K562 (cell line): ENCODE results near the gene CDH8. TPM values are rescaled to one million over a fixed set of nuclear protein-coding genes. Genes with fewer than 3 reads are reported as not detected.

Experiments used
- ATAC-seq: fragments of 200-7000 bp; cut with Tn5 transposase; 3 replicates; pipeline ENCODE4 v1.9.1; 2020; ENCODE audit warnings: moderate library complexity
- BruUV-seq: library from RNA; stranded (reverse); fragments of 400-500 nt; replicated peaks from 2 replicates; lab custom pipeline; 2021; lab: Mats Ljungman, UMichigan
- CTCF ChIA-PET: fragments of 300-600 bp; formaldehyde crosslinking; extraction: SDS; loops from one replicate; lab custom pipeline; 2021; ENCODE audit warnings: low intra/inter-chr PET ratio; lab: Yijun Ruan, JAX
- POLR2A ChIA-PET: fragments of 300-600, 350-650 bp; sonication (Branson Sonifier 250); formaldehyde crosslinking; extraction: SDS; loops from one replicate; lab custom pipeline; 2021; ENCODE audit warnings: antibody characterized with exemption, inconsistent platforms; lab: Yijun Ruan, JAX
- DNase-seq, 4 experiments: peaks; one replicate each; pipeline versions ENCODE4 v3.0.0 to v3.0.0-alpha.2; 2011 to 2018; ENCODE audit warnings: low spot score in 3 of 4, mixed read lengths in 3 of 4; ENCODE audit errors: extremely low read depth in 1 of 4
- FAIRE-seq: peaks from 2 replicates; lab custom pipeline; 2011; peaks lifted over from hg19 to GRCh38; lab: Jason Lieb, UNC
- H2AFZ ChIP-seq: 2 replicates; pipeline ENCODE4 v1.6.0; 2011; ENCODE audit warnings: low read depth, low read length, control low read depth, inconsistent platforms
- H3K27ac ChIP-seq: fragments of 200-600 bp; 3 replicates; pipeline ENCODE4 v1.8.0; 2011; ENCODE audit warnings: low read depth, mild to moderate bottlenecking, control low read depth, inconsistent platforms, low read length, moderate library complexity, mixed read lengths; ENCODE audit errors: extremely low read depth
- H3K27me3 ChIP-seq, 2 experiments: fragments of 300-600 bp in 1 of 2; 2 replicates in 1 of 2; 3 replicates in 1 of 2; pipeline versions ENCODE4 v1.6.0 to v1.8.0; 2011; ENCODE audit warnings: inconsistent platforms in 2 of 2, low read length in 2 of 2, mild to moderate bottlenecking in 1 of 2, mixed read lengths in 1 of 2, moderate library complexity in 1 of 2; ENCODE audit not compliant: control insufficient read depth in 2 of 2, insufficient read depth in 2 of 2
- H3K36me3 ChIP-seq: fragments of 300-600 bp; 3 replicates; pipeline ENCODE4 v1.8.0; 2011; ENCODE audit warnings: mild to moderate bottlenecking, low read length, inconsistent platforms; ENCODE audit not compliant: control insufficient read depth, insufficient read depth
- H3K4me1 ChIP-seq, 2 experiments: fragments of 200-600 bp in 1 of 2; replicated peaks in 1 of 2; 2 replicates in 1 of 2; 3 replicates in 1 of 2; pipeline versions ENCODE4 v1.5.1 to v1.8.0; 2011; ENCODE audit warnings: inconsistent platforms in 2 of 2, low read length in 2 of 2, mild to moderate bottlenecking in 1 of 2, mixed read lengths in 1 of 2, moderate library complexity in 1 of 2; ENCODE audit not compliant: control insufficient read depth in 2 of 2, insufficient read depth in 2 of 2
- H3K4me2 ChIP-seq: 2 replicates; pipeline ENCODE4 v1.6.1; 2011; ENCODE audit warnings: low read length, control low read depth, inconsistent platforms, mixed read lengths; ENCODE audit not compliant: insufficient read depth
- H3K4me3 ChIP-seq: fragments of 200-600 bp; sonication (generic), shearing (Covaris generic); 2 replicates; pipeline ENCODE4 v1.5.1; 2016; ENCODE audit warnings: control low read depth, inconsistent platforms
- H3K79me2 ChIP-seq: fragments of 200-600 bp; 3 replicates; pipeline ENCODE4 v1.8.0; 2011; ENCODE audit warnings: low read length, inconsistent platforms; ENCODE audit not compliant: control insufficient read depth, insufficient read depth
- H3K9ac ChIP-seq, 2 experiments: 2 replicates each; pipeline versions ENCODE4 v1.6.0 to v1.6.1; 2011; ENCODE audit warnings: low read depth in 2 of 2, low read length in 2 of 2, control low read depth in 1 of 2, inconsistent platforms in 1 of 2, mild to moderate bottlenecking in 1 of 2, mixed read lengths in 1 of 2; ENCODE audit not compliant: insufficient read depth in 1 of 2
- H3K9me1 ChIP-seq: one replicate; pipeline ENCODE4 v1.6.0; 2011; ENCODE audit warnings: inconsistent platforms, mild to moderate bottlenecking, low read length, moderate library complexity; ENCODE audit not compliant: control insufficient read depth, insufficient read depth
- H3K9me3 ChIP-seq: replicated peaks from 2 replicates; pipeline ENCODE4 v1.5.1; 2011; ENCODE audit warnings: low read depth, low read length, inconsistent platforms; ENCODE audit not compliant: control insufficient read depth, insufficient read depth
- H4K20me1 ChIP-seq: replicated peaks from 2 replicates; pipeline ENCODE4 v1.6.1; 2011; ENCODE audit warnings: low read length, inconsistent platforms, mixed read lengths; ENCODE audit not compliant: control insufficient read depth, insufficient read depth
- CTBP1 ChIP-seq: fragments of 450-650 bp; IDR thresholded peaks from 2 replicates; pipeline ENCODE4 v1.6.1; 2016; ENCODE audit warnings: borderline replicate concordance
- DIDO1 ChIP-seq: fragments of 450-650 bp; IDR thresholded peaks from 2 replicates; pipeline ENCODE4 v1.6.1; 2016; ENCODE audit warnings: low read depth, missing biosample characterization, missing genetic modification characterization
- TRIM28 ChIP-seq: fragments of 450-650 bp; IDR thresholded peaks from 2 replicates; pipeline ENCODE4 v1.6.1; 2017
- ZBTB1 ChIP-seq: sonication (generic); formaldehyde crosslinking; IDR thresholded peaks from 2 replicates; pipeline ENCODE4 v1.8.1; 2023; ENCODE audit warnings: missing genetic modification reagents, low read depth, mild to moderate bottlenecking, borderline replicate concordance
- ZC3H8 ChIP-seq: fragments of 450-650 bp; IDR thresholded peaks from 2 replicates; pipeline ENCODE4 v1.6.1; 2017
- ZNF133 ChIP-seq: fragments of 250-450 bp; sonication (Bioruptor Pico); IDR thresholded peaks from 2 replicates; pipeline ENCODE4 v1.4.0; 2020; ENCODE audit warnings: mild to moderate bottlenecking
- ZSCAN32 ChIP-seq: fragments of 450-650 bp; formaldehyde crosslinking; IDR thresholded peaks from 2 replicates; pipeline ENCODE4 v1.4.0; 2020; ENCODE audit warnings: mild to moderate bottlenecking, moderate library complexity
- in situ Hi-C: fragments of 300-500 bp; cut with MboI; formaldehyde crosslinking; loops from 4 replicates; pipeline ENCODE4 v1.15.0; 2018; ENCODE audit warnings: inconsistent platforms, mixed read lengths
- intact Hi-C: fragments of 100-400 bp; cut with micrococcal nuclease; formaldehyde crosslinking; loops from 2 replicates; pipeline ENCODE4 v1.14.2; 2022
- polyA plus RNA-seq, 8 experiments: library from polyadenylated mRNA; depleted of rRNA in 4 of 8; stranded (reverse) in 5 of 8; unstranded in 3 of 8; fragments of >200 nt; fragmentation: Nextera tagmentation in 2 of 8; fragmentation: Illumina TruSeq in 1 of 8; extraction: Ambion mirVana in 2 of 8; extraction: Trizol in 1 of 8; gene quantifications; 2 replicates each; pipeline versions ENCODE4 v1.2.1 to v1.2.3, GENCODE V29; 2011 to 2014; ENCODE audit warnings: inconsistent platforms in 1 of 8, missing spikeins in 1 of 8
- total RNA-seq, 7 experiments: library from RNA; depleted of rRNA in 6 of 7; stranded (reverse); fragments of >200 nt in 6 of 7; fragmentation: Illumina TruSeq in 2 of 7; extraction: Trizol in 2 of 7; gene quantifications; 2 replicates each; pipeline versions ENCODE4 v1.2.1 to v1.2.3, GENCODE V29; 2011 to 2021; ENCODE audit warnings: low replicate concordance in 1 of 7
- TF ChIP-seq, protein P1 (sequence below): sonication (generic); formaldehyde crosslinking; IDR thresholded peaks from 2 replicates; pipeline ENCODE4 v1.8.1; 2023; ENCODE audit warnings: missing genetic modification reagents, mild to moderate bottlenecking, borderline replicate concordance

CDH8 gene
- total and polyA plus RNA-seq, 9 of the 15 experiments (the other 6 are each of a cell fraction or from before 2014, with no cell fraction given): 0.22 to 1.4 (median 0.42) TPM; not detected in 4

DNA sequence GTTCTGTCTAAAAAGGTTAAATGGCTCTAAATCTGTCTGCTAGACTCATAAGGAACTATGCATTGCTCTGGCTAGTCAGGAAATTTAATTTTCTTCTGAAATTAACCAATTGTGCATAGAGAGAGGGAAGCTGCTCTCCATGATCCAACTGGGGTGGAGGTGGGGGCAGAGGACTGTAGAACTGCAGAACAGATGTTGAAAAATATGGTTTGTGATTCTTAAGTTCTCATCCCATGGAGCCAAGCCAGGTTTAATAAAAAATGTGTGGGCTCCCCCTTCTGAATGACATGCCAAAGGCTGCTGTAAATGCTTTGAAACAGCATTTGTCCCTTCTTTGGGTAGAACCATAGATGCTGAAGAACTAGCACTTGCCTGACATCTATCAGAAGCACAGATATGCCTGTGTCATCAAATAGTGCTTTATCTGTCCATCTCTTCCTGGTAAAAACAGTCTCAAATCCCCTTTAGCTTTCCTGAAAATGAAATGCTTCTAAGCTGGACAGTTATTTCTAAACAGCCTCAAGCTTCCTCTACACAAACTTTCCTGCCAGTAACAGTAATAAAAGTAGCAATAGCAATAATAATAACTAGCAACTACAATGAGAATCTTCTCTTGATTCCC, 221.4 kb downstream of the CDH8 start:
- no peaks in the 10 kb centered on the region for H3K9me1 ChIP-seq
- CTCF ChIA-PET: no interaction called here
- no peak overlapping the region for H3K9ac ChIP-seq
- H2AFZ ChIP-seq: no peak overlapping the region
- TF ChIP-seq ZSCAN32 (CRISPR knock-in tag) (no peak), CTBP1 (no peak), ZBTB1 (CRISPR knock-in tag) (no peak), ZC3H8 (no peak), DIDO1 (tag) (no peak), TRIM28 (no peak), ZNF133 (CRISPR knock-in tag) (no peak)
- TF ChIP-seq, protein P1, sequence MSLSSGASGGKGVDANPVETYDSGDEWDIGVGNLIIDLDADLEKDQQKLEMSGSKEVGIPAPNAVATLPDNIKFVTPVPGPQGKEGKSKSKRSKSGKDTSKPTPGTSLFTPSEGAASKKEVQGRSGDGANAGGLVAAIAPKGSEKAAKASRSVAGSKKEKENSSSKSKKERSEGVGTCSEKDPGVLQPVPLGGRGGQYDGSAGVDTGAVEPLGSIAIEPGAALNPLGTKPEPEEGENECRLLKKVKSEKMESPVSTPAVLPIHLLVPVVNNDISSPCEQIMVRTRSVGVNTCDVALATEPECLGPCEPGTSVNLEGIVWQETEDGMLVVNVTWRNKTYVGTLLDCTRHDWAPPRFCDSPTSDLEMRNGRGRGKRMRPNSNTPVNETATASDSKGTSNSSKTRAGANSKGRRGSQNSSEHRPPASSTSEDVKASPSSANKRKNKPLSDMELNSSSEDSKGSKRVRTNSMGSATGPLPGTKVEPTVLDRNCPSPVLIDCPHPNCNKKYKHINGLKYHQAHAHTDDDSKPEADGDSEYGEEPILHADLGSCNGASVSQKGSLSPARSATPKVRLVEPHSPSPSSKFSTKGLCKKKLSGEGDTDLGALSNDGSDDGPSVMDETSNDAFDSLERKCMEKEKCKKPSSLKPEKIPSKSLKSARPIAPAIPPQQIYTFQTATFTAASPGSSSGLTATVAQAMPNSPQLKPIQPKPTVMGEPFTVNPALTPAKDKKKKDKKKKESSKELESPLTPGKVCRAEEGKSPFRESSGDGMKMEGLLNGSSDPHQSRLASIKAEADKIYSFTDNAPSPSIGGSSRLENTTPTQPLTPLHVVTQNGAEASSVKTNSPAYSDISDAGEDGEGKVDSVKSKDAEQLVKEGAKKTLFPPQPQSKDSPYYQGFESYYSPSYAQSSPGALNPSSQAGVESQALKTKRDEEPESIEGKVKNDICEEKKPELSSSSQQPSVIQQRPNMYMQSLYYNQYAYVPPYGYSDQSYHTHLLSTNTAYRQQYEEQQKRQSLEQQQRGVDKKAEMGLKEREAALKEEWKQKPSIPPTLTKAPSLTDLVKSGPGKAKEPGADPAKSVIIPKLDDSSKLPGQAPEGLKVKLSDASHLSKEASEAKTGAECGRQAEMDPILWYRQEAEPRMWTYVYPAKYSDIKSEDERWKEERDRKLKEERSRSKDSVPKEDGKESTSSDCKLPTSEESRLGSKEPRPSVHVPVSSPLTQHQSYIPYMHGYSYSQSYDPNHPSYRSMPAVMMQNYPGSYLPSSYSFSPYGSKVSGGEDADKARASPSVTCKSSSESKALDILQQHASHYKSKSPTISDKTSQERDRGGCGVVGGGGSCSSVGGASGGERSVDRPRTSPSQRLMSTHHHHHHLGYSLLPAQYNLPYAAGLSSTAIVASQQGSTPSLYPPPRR (CRISPR knock-in tag): no peak
- no peaks in the 10 kb centered on the region for H3K79me2 ChIP-seq
- H3K27ac ChIP-seq: no peak overlapping the region
- no peaks in the 10 kb centered on the region for H3K27me3 ChIP-seq
- FAIRE-seq (no peak), DNase-seq (no peak), ATAC-seq (no peak)
- H3K4me3 ChIP-seq: no peak overlapping the region
- no peaks in the 10 kb centered on the region for H3K9me3 ChIP-seq
- no peaks in the 10 kb centered on the region for H3K36me3 ChIP-seq
- intact Hi-C loops: no loop called here
- H3K4me1 ChIP-seq: no peaks in the 10 kb centered on the region
- POLR2A ChIA-PET: no interaction called here
- H4K20me1 ChIP-seq: no peaks in the 10 kb centered on the region
- no TSS peak for BruUV-seq
- no peak overlapping the region for H3K4me2 ChIP-seq
- in situ Hi-C loops: no loop called here
